ENCODE results near the gene OGDHL.

GRCh38 chr10:49696311-49696710, 65.8 kb downstream of the OGDHL start:
- TF ChIP-seq, protein P1, sequence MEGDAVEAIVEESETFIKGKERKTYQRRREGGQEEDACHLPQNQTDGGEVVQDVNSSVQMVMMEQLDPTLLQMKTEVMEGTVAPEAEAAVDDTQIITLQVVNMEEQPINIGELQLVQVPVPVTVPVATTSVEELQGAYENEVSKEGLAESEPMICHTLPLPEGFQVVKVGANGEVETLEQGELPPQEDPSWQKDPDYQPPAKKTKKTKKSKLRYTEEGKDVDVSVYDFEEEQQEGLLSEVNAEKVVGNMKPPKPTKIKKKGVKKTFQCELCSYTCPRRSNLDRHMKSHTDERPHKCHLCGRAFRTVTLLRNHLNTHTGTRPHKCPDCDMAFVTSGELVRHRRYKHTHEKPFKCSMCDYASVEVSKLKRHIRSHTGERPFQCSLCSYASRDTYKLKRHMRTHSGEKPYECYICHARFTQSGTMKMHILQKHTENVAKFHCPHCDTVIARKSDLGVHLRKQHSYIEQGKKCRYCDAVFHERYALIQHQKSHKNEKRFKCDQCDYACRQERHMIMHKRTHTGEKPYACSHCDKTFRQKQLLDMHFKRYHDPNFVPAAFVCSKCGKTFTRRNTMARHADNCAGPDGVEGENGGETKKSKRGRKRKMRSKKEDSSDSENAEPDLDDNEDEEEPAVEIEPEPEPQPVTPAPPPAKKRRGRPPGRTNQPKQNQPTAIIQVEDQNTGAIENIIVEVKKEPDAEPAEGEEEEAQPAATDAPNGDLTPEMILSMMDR (conservative IDR thresholded peaks at IDR 0.05; ENCODE audit: low read depth, low read length) = no peak
- peak; percentile 4; the same call in 1 of the 2 replicates for TF ChIP-seq EZH2phosphoT487 (IDR thresholded peaks at IDR 0.05; ENCODE audit: borderline replicate concordance, low read length)
